Measurements from ENCODE around the gene PCDHGA10.
"Not testable (repeated sequence)": the region's sequence is repeated elsewhere in the genome, so short reads cannot be mapped to it uniquely, and the experiment has no call there.

GRCh38 chr5:141375444-141376155 is 37.2 kb upstream of the PCDHGA10 start:
- TF ChIP-seq CTCF, POLR2A (IDR thresholded peaks at IDR 0.05): not testable (repeated sequence)
